OCI-LY7 (cell line): ENCODE data around the gene SLC10A7. TPM values are rescaled to one million over a fixed set of nuclear protein-coding genes. Genes with fewer than 3 reads are reported as not detected.
A peak's percentile ranks its signal among the peaks of the same experiment; 100 is the strongest.

ENCODE experiments used
- BruUV-seq: library from RNA; stranded (reverse); fragments of 400-500 nt; replicated peaks from 2 replicates; lab custom pipeline; 2021; lab: Mats Ljungman, UMichigan
- CTCF ChIA-PET: fragments of 300-600 bp; sonication (Branson Sonifier 250); formaldehyde crosslinking; loops from one replicate; lab custom pipeline; 2022; ENCODE audit warnings: antibody characterized with exemption; ENCODE audit not compliant: unreplicated experiment; lab: Charles Lee
- POLR2A ChIA-PET: fragments of 300-600 bp; sonication (Branson Sonifier 250); formaldehyde crosslinking; loops from one replicate; lab custom pipeline; 2022; ENCODE audit warnings: antibody characterized with exemption; lab: Charles Lee
- DNase-seq: peaks from one replicate; pipeline ENCODE4 v3.0.0-alpha.2; 2015; ENCODE audit warnings: low spot score
- H2AFZ ChIP-seq: fragments of 200-600 bp; sonication (generic), shearing (Covaris generic); 2 replicates; pipeline ENCODE4 v1.6.1; 2014; ENCODE audit warnings: mild to moderate bottlenecking, antibody characterized with exemption, low read length, moderate library complexity
- H3K27ac ChIP-seq: fragments of 200-600 bp; sonication (generic); 2 replicates; pipeline ENCODE4 v1.5.1; 2014; ENCODE audit warnings: mixed run types, low read depth, mild to moderate bottlenecking, moderate library complexity, low read length, inconsistent platforms; ENCODE audit not compliant: poor library complexity, severe bottlenecking
- H3K36me3 ChIP-seq: fragments of 200-600 bp; sonication (generic); 2 replicates; pipeline ENCODE4 v1.6.1; 2014; ENCODE audit warnings: mild to moderate bottlenecking, antibody characterized with exemption, low read length, moderate library complexity, mixed read lengths; ENCODE audit not compliant: insufficient read depth
- H3K4me1 ChIP-seq: fragments of 200-600 bp; sonication (generic); 2 replicates; pipeline ENCODE4 v1.5.1; 2014; ENCODE audit warnings: mild to moderate bottlenecking, low read length; ENCODE audit not compliant: insufficient read depth, poor library complexity, severe bottlenecking
- H3K4me2 ChIP-seq: fragments of 200-600 bp; sonication (generic); 2 replicates; pipeline ENCODE4 v1.6.1; 2014; ENCODE audit warnings: mild to moderate bottlenecking, low read length
- H3K4me3 ChIP-seq: fragments of 200-600 bp; sonication (generic); 2 replicates; pipeline ENCODE4 v1.5.1; 2014; ENCODE audit warnings: mild to moderate bottlenecking, low read depth, low read length; ENCODE audit not compliant: poor library complexity, severe bottlenecking
- H3K79me2 ChIP-seq: fragments of 200-600 bp; sonication (generic); 2 replicates; pipeline ENCODE4 v1.6.1; 2016; ENCODE audit warnings: low read depth, mild to moderate bottlenecking, low read length, moderate library complexity, mixed read lengths; ENCODE audit not compliant: insufficient read depth
- H3K9me2 ChIP-seq: fragments of 200-600 bp; sonication (generic); 2 replicates; pipeline ENCODE4 v1.6.1; 2016; ENCODE audit warnings: mild to moderate bottlenecking, low read length, mixed read lengths; ENCODE audit not compliant: insufficient read depth
- H3K9me3 ChIP-seq: fragments of 200-600 bp; sonication (generic); 2 replicates; pipeline ENCODE4 v1.6.1; 2014; ENCODE audit warnings: mild to moderate bottlenecking, mixed run types, low read length, mixed read lengths
- H4K20me1 ChIP-seq: fragments of 200-600 bp; sonication (generic); 2 replicates; pipeline ENCODE4 v1.6.1; 2014; ENCODE audit warnings: mild to moderate bottlenecking, antibody characterized with exemption, low read length, moderate library complexity, mixed read lengths; ENCODE audit not compliant: insufficient read depth
- CTCF ChIP-seq: fragments of 200-600 bp; sonication (generic); conservative IDR thresholded peaks from 2 replicates; pipeline ENCODE4 v1.5.1; 2014; ENCODE audit warnings: mild to moderate bottlenecking, antibody characterized with exemption, low read length, moderate library complexity, mixed read lengths
- EZH2phosphoT487 ChIP-seq: fragments of 200-600 bp; sonication (generic); IDR thresholded peaks from 2 replicates; pipeline ENCODE4 v1.6.1; 2018; ENCODE audit warnings: low read depth, borderline replicate concordance, mild to moderate bottlenecking, mixed run types, antibody characterized with exemption, low read length, moderate library complexity, mixed read lengths
- intact Hi-C: fragments of 100-400 bp; cut with micrococcal nuclease; formaldehyde crosslinking; loops from one replicate; pipeline ENCODE4 v1.10.0; 2022; ENCODE audit not compliant: unreplicated experiment
- total RNA-seq, 2 experiments: library from RNA; depleted of rRNA in 1 of 2; stranded (reverse); fragments of >200 nt in 1 of 2; shearing (Covaris generic) in 1 of 2; gene quantifications; 2 replicates each; pipeline ENCODE4 v1.2.3, GENCODE V29; 2014 to 2022

SLC10A7 gene
- total RNA-seq, 2 experiments from 2014 or later: 16.8 to 18.9 TPM

GRCh38 chr4:146513548-146513947 lies 8.2 kb downstream of the SLC10A7 start:
- Histone ChIP-seq H3K36me3 (peaks cover 12% of the 10 kb centered on the region; the same call in 1 of the 2 replicates), H2AFZ (no peak overlapping the region), H3K4me1 (no peaks in the 10 kb centered on the region), H3K4me3 (no peak overlapping the region), H3K79me2 (0 out of 2 replicates have a peak, but pooled peaks cover 5% of the 10 kb centered on the region), H3K27ac (no peak overlapping the region), H3K9me2 (no peaks in the 10 kb centered on the region), H4K20me1 (no peaks in the 10 kb centered on the region), H3K9me3 (no peaks in the 10 kb centered on the region), H3K4me2 (no peak overlapping the region)
- no TSS peak for BruUV-seq
- POLR2A ChIA-PET: no interaction called here
- DNase-seq: no peak
- TF ChIP-seq CTCF (no peak), EZH2phosphoT487 (no peak)
- CTCF ChIA-PET: no interaction called here
- intact Hi-C loops: no loop called here

GRCh38 chr4:146511381-146511780 lies 10.4 kb downstream of the SLC10A7 start:
- no peak overlapping the region for H3K27ac ChIP-seq
- TF ChIP-seq EZH2phosphoT487 (no peak), CTCF (0 out of 2 replicates have a peak, but pooled peaks have one; percentile 7)
- H3K4me3 ChIP-seq: no peak overlapping the region
- no peaks in the 10 kb centered on the region for H3K4me1 ChIP-seq
- no peak overlapping the region for H3K4me2 ChIP-seq
- H3K36me3 ChIP-seq: peaks cover 12% of the 10 kb centered on the region; the same call in 1 of the 2 replicates
- H3K79me2 ChIP-seq: no peaks in the 10 kb centered on the region
- no peak for DNase-seq
- H3K9me3 ChIP-seq: no peaks in the 10 kb centered on the region
- BruUV-seq: no TSS peak
- H2AFZ ChIP-seq: no peak overlapping the region
- intact Hi-C loops: no loop called here
- POLR2A ChIA-PET: interaction anchor here (1.0 kb wide), 1 partner anchor 9 kb away, joined by 4 read pairs; no protein-coding TSS in a partner anchor
- CTCF ChIA-PET: no interaction called here
- H4K20me1 ChIP-seq: no peaks in the 10 kb centered on the region
- no peaks in the 10 kb centered on the region for H3K9me2 ChIP-seq

GRCh38 chr4:146510942-146511341 lies 10.8 kb downstream of the SLC10A7 start:
- Histone ChIP-seq H3K4me2 (no peak overlapping the region), H3K9me3 (no peaks in the 10 kb centered on the region), H3K4me1 (no peaks in the 10 kb centered on the region), H3K4me3 (no peak overlapping the region), H3K36me3 (peaks cover 12% of the 10 kb centered on the region; the same call in 1 of the 2 replicates), H4K20me1 (no peaks in the 10 kb centered on the region), H2AFZ (no peak overlapping the region), H3K79me2 (no peaks in the 10 kb centered on the region), H3K27ac (no peak overlapping the region), H3K9me2 (no peaks in the 10 kb centered on the region)
- CTCF ChIA-PET: no interaction called here
- TF ChIP-seq EZH2phosphoT487 (no peak), CTCF (peak; percentile 51)
- BruUV-seq: no TSS peak
- POLR2A ChIA-PET: interaction anchor here (1.0 kb wide), 1 partner anchor 9 kb away, joined by 4 read pairs; no protein-coding TSS in a partner anchor
- intact Hi-C loops: no loop called here
- DNase-seq: no peak
